ENCODE data around the gene FARS2. TPM values are rescaled to one million over a fixed set of nuclear protein-coding genes. Genes with fewer than 3 reads are reported as not detected.

The FARS2 gene
- total RNA-seq, 1 donor from 2014 or later: 16.5 TPM

GRCh38 chr6:5729813-5730517, 468.7 kb downstream of the FARS2 start:
- Histone ChIP-seq H3K27ac (no peak overlapping the region), H3K4me1 (no peaks in the 10 kb centered on the region), H3K4me3 (no peak overlapping the region), H3K9me3 (no peaks in the 10 kb centered on the region), H3K36me3 (no peaks in the 10 kb centered on the region), H3K27me3 (no peaks in the 10 kb centered on the region)
- intact Hi-C loops (cut with DNase I): no loop called here
- TF ChIP-seq CTCF (IDR thresholded peaks at IDR 0.05): no peak
- no peak for TF ChIP-seq POLR2AphosphoS5 (IDR thresholded peaks at IDR 0.05; ENCODE audit: insufficient read depth in 1 of 2, low read depth in 1 of 2)
- no peak for TF ChIP-seq POLR2A (IDR thresholded peaks at IDR 0.05)
- DNase-seq (ENCODE audit: extremely low spot score in 2 of 2): no peak

- H3K27me3 ChIP-seq: no peaks in the 10 kb centered on the region
- intact Hi-C loops (cut with DNase I): no loop called here
- no peaks in the 10 kb centered on the region for H3K36me3 ChIP-seq
- H3K27ac ChIP-seq: no peak overlapping the region
- H3K9me3 ChIP-seq: no peaks in the 10 kb centered on the region
- no peak overlapping the region for H3K4me3 ChIP-seq
- no peaks in the 10 kb centered on the region for H3K4me1 ChIP-seq
- TF ChIP-seq POLR2A (IDR thresholded peaks at IDR 0.05) (no peak), CTCF (IDR thresholded peaks at IDR 0.05) (no peak), POLR2AphosphoS5 (IDR thresholded peaks at IDR 0.05; ENCODE audit: insufficient read depth in 1 of 2, low read depth in 1 of 2) (peak in 1 of 2 donors; percentile 65)
- DNase-seq (ENCODE audit: extremely low spot score in 2 of 2): no peak
Measured at GRCh38 chr6:5730585-5731263, 469.4 kb downstream of the FARS2 start.

GRCh38 chr6:5731435-5731834, 470.1 kb downstream of the FARS2 start:
- H3K27ac ChIP-seq: no peak overlapping the region
- H3K36me3 ChIP-seq: no peaks in the 10 kb centered on the region
- H3K4me1 ChIP-seq: no peaks in the 10 kb centered on the region
- H3K9me3 ChIP-seq: no peaks in the 10 kb centered on the region
- no peaks in the 10 kb centered on the region for H3K27me3 ChIP-seq
- intact Hi-C loops (cut with DNase I): no loop called here
- H3K4me3 ChIP-seq: no peak overlapping the region
- TF ChIP-seq CTCF (IDR thresholded peaks at IDR 0.05): no peak
- TF ChIP-seq POLR2AphosphoS5 (IDR thresholded peaks at IDR 0.05; ENCODE audit: insufficient read depth in 1 of 2, low read depth in 1 of 2): no peak
- TF ChIP-seq POLR2A (IDR thresholded peaks at IDR 0.05): no peak
- no peak for DNase-seq (ENCODE audit: extremely low spot score in 2 of 2)

- Histone ChIP-seq H3K27me3 (no peaks in the 10 kb centered on the region), H3K36me3 (no peaks in the 10 kb centered on the region), H3K4me3 (no peak overlapping the region), H3K9me3 (no peaks in the 10 kb centered on the region), H3K27ac (no peak overlapping the region), H3K4me1 (no peaks in the 10 kb centered on the region)
- intact Hi-C loops (cut with DNase I): no loop called here
- TF ChIP-seq CTCF (IDR thresholded peaks at IDR 0.05) (no peak), POLR2A (IDR thresholded peaks at IDR 0.05) (no peak), POLR2AphosphoS5 (IDR thresholded peaks at IDR 0.05; ENCODE audit: insufficient read depth in 1 of 2, low read depth in 1 of 2) (no peak)
- no peak for DNase-seq (ENCODE audit: extremely low spot score in 2 of 2)
Measured at GRCh38 chr6:5732496-5732895, 471.2 kb downstream of the FARS2 start.

Data from vagina (tissue), 2 donors.